ENCODE results near the gene CCDC182.

- TF ChIP-seq EZH2 (IDR thresholded peaks at IDR 0.05; ENCODE audit: insufficient read depth, poor library complexity, severe bottlenecking): no peak
- no peak for TF ChIP-seq EZH2phosphoT487 (IDR thresholded peaks at IDR 0.05; ENCODE audit: insufficient read depth, low read depth)
Measured at GRCh38 chr17:57697197-57697596, 47.9 kb downstream of the CCDC182 start.
